HFF-Myc (cell line): ENCODE data around the gene TM4SF18.
A peak's percentile ranks its signal among the peaks of the same experiment; 100 is the strongest.

Experiments used
- DNase-seq: peaks from one replicate; pipeline ENCODE4 v3.0.0-alpha.2; 2011; ENCODE audit warnings: low read depth; ENCODE audit errors: extremely low read depth
- H3K4me3 ChIP-seq: replicated peaks from 2 replicates; pipeline ENCODE4 v1.5.1; 2011; ENCODE audit warnings: low read depth, mild to moderate bottlenecking, control low read depth, low read length
- TF ChIP-seq, protein P1 (sequence below): IDR thresholded peaks from 2 replicates; pipeline ENCODE4 v1.5.1; 2012; ENCODE audit warnings: mild to moderate bottlenecking, low read depth, low read length, control low read depth; ENCODE audit errors: missing control alignments

Gene TM4SF18

GRCh38 chr3:149377408-149378364 is 44.2 kb upstream of the TM4SF18 start, which contains the start of gene TM4SF1:
Gene TM4SF1, minus strand, starts transcription at chr3:149377649. Its CDS starts 102 bp downstream, at chr3:149377547.
- H3K4me3 ChIP-seq: peak within 1 kb of the TSS; percentile 51
- no peak for DNase-seq
- TF ChIP-seq, protein P1, sequence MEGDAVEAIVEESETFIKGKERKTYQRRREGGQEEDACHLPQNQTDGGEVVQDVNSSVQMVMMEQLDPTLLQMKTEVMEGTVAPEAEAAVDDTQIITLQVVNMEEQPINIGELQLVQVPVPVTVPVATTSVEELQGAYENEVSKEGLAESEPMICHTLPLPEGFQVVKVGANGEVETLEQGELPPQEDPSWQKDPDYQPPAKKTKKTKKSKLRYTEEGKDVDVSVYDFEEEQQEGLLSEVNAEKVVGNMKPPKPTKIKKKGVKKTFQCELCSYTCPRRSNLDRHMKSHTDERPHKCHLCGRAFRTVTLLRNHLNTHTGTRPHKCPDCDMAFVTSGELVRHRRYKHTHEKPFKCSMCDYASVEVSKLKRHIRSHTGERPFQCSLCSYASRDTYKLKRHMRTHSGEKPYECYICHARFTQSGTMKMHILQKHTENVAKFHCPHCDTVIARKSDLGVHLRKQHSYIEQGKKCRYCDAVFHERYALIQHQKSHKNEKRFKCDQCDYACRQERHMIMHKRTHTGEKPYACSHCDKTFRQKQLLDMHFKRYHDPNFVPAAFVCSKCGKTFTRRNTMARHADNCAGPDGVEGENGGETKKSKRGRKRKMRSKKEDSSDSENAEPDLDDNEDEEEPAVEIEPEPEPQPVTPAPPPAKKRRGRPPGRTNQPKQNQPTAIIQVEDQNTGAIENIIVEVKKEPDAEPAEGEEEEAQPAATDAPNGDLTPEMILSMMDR: no peak

DNA sequence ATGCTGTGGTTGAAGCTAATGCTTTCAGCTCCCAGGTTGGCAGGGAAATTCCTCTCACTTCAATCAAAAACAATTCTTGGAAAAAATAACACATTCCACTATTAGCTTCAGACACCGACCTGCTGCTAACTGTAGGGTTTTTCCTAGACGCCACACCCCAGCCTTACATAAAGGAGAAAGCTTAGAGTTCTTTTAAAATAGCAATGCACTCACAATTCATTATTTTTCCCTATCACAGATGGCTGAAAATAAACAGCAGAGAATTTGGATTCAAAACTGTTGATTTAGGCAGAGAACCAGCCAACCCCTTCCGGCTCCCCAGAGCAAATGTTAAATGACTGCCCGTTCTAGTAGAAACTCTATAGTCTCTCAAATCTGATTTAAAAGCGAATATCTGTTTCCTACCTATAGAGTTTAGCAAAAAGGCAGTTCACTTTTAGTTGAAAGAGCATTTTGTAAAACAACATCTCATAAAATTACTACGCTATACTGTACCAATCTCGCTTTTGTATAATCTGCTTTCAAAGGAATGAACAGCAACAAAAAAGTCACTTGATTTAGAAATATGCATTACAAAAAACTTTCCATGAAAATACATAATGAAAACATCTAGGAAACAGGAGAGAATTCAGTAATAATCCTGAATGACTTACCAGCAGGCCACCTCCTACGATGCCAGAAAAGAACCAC is 43.4 kb upstream of the TM4SF18 start:
- H3K4me3 ChIP-seq: peak overlapping the region; percentile 51
- TF ChIP-seq, protein P1: no peak
- DNase-seq: no peak

GRCh38 chr3:149375501-149376196 is 42.2 kb upstream of the TM4SF18 start:
- no peak for DNase-seq
- TF ChIP-seq, protein P1: no peak
- H3K4me3 ChIP-seq: peak overlapping the region; percentile 51

- peak overlapping the region; percentile 51 for H3K4me3 ChIP-seq
- DNase-seq: no peak
- TF ChIP-seq, protein P1: no peak
Measured at GRCh38 chr3:149374793-149375500, 41.5 kb upstream of the TM4SF18 start.

DNA sequence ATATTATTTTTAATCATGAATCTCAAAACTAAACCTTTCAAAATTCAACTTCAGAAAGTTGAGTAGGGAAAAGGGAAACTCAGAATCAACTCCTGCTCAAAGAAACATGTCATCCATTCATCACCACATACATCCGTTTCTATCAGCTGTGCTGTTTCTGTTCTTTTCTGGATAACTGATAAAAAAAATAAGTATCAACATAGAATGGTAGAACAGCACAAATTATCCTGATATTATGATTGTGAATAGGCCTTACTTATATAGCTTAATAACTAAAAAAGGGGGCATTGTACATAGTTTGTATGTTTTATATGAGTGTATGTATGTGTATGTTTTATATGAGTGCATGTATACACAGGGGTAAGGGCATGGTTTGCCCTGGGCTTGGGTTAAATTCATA is 41.0 kb upstream of the TM4SF18 start:
- no peak overlapping the region for H3K4me3 ChIP-seq
- no peak for DNase-seq
- TF ChIP-seq, protein P1: no peak
